GM19238 (cell line): ENCODE data around the gene TMEM115.
A peak's percentile ranks its signal among the peaks of the same experiment; 100 is the strongest.

Experiments
- DNase-seq: peaks from one replicate; pipeline ENCODE4 v3.0.0; 2011; ENCODE audit warnings: low spot score; ENCODE audit not compliant: insufficient read length

TMEM115 gene

GRCh38 chr3:50353245-50354004, 5.9 kb downstream of the TMEM115 start:
- no peak for DNase-seq

DNA sequence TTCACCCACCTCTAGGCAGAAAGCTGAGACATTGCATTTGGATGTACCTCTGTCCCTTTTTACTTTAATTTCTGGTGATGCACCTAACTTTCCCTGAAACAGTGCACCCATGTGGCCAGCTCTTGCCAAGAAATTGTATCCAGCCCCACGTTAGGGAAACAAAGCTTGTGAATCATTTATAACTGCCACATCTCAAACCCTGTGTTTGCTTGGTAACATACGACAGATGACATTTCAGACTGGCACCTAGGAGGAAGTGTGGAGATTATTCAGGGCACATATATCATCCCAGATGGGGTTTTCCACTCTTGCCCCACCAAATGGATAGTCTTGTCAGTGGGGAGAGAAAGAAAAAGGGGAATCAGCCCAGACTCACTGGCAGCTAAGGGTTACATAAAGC, 6.5 kb downstream of the TMEM115 start:
- no peak for DNase-seq

DNA sequence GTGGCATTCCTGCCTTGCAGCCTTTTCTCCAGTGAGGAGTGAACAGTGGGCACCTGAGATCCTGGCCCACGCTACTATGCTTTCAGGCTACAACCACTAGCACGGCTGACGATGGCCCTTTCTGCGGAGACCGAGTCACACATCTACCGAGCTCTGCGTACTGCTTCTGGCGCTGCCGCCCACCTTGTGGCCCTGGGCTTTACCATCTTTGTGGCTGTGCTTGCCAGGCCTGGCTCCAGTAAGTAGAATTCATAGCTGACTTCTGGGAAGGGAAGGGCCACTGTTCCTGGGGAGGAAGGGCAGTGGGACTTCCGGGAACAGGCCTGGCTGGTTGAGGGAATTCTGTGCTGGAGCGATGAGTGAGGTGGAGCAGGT, 8.0 kb downstream of the TMEM115 start:
- DNase-seq: no peak

DNA sequence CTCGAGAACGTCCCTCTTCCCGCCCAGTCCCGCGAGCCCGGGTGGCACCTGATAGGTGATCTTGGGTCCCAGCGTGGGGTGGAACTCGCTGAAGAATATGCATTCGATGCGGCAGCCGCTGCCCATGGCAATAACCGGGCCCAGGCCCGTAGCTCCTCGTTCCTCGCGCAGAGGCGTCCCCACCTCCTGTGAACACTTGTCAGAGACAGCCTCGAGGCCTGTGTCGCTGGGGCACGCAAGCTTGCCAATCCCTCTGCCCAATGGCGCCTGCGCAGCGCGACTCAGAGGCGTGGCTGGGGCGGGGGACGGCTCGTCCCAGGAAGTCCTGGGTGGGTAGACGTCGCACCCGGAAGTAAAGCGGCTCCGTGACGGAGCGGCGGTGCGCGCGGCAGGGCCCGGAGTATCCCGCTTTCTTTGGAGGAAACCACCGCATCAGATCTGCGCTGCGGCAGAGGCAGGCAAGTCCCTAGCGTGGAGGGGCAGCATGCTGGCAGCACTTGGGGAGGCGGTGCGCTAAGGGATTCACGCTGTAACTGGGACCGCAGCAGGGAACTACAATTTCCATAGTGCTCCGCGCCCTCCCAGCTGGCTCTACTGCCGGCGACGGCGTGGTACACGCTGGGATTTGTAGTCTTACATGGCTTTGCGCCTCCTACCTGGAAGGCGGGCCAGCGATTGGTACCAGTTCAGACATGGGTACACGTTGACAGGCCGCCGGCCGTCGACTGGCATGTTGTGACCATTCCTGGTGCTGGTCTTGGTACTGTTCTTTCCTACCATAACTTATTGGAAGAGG, 8.6 kb downstream of the TMEM115 start, which contains the start of the genes CYB561D2 and NPRL2:
CYB561D2 (plus strand) TSS at position 336 of the 796 bp plus-strand sequence. CDS start 572 bp downstream, outside the sequence.
NPRL2 (minus strand) TSS at position 249 of the 796 bp plus-strand sequence; CDS start at position 126, 123 bp downstream.
- DNase-seq: peak; percentile 99

DNA sequence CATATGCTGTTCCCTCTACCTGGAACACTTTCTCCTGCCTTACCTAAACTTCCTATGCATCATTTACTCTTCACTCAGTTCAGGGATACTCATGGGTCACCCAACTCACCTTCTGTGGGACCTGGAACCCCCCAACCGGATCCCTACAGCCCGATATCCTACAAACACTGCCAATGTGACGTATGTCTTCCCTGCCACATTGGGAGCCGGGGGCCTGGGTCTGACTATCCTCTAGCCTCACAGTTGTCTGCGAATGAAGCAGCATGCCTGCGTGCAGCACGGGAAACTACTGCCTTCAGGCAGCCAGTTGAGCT, 9.2 kb downstream of the TMEM115 start:
- no peak for DNase-seq

GRCh38 chr3:50347187-50347813, 12.0 kb downstream of the TMEM115 start:
- no peak for DNase-seq

DNA sequence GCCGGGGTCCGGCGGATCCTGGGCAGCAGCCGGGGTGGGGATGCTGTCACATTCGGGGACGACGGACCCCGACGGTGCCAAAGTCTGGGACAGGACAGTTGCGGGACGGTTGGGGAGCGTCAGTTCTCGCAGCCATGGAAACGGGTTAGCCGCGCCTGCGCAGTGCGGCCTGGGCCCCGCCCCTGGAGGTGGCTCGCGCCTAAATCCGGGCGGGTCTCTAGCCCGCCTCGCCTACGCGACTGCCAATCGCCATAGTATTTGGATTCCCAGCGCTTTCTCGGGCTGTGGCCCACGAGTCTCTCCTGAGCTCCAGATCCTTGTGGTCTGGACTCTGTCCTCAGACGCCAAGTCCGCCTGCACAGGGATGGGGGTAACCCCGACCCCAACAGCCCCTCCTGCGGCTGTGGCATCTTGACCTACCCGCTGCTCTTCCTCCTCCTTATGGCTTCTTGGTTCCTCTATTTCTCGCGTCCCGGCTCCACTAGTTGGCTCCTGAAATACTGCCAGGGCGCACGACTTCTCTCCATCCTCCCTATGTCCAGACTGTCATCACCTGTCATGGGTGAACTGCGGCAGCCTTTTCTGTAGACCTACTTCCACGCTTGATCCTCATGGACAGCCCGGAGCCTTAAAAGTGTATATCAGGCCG, 13.6 kb downstream of the TMEM115 start, which contains the start of gene ZMYND10:
ZMYND10 (minus strand) TSS at position 147 of the 649 bp plus-strand sequence. CDS start 153 bp downstream, outside the sequence.
- DNase-seq: peak; percentile 72

DNA sequence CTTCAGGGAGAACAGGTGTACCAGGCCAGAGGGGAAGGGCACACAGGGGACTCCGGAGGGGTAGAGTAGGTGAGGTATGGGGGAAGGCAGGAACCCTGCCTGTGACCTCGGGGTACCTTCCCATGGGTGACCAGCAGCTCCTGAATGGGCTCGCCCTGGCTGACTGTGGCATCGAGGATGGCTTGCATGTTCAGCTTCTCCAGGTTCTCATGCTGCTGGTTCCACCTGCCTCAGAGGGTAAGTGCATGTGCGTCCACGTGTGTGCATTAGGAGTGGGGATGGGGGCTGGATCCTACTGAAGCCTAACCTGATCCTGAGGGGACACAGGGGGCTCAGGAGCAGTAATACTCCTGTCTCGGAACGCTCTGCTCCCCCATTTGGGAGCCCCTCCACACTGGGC, 14.3 kb downstream of the TMEM115 start:
- no peak for DNase-seq

- no peak for DNase-seq
These were observed 16.3 kb downstream of the TMEM115 start for GRCh38 chr3:50342813-50343633.

GRCh38 chr3:50341996-50342650, 17.2 kb downstream of the TMEM115 start:
- no peak for DNase-seq

DNA sequence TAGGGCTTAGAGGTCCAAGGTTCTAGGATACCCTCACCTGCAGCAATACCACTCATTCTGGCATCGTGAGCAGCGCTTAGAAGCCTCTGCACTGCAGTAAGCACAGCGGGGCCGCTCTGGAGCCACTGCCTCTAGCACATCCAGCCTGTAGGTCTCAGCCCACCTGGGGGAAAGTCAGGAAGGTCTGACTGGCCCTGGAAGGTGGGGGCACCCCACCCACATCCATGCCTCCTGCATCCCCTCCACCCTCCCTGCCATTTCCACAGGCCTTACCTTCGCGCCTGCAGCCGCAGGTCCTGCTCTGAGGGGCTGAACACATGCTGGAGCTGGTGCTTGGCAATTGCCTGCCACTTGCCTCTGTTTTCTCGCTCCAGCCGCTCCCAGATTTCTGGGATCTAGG, 17.8 kb downstream of the TMEM115 start:
- no peak for DNase-seq

- peak; percentile 80 for DNase-seq
These were observed 18.6 kb downstream of the TMEM115 start, which contains the start of gene RASSF1 for GRCh38 chr3:50340448-50341329. RASSF1 (minus strand) TSS chr3:50340836; CDS start chr3:50340805, 31 bp downstream.

DNA sequence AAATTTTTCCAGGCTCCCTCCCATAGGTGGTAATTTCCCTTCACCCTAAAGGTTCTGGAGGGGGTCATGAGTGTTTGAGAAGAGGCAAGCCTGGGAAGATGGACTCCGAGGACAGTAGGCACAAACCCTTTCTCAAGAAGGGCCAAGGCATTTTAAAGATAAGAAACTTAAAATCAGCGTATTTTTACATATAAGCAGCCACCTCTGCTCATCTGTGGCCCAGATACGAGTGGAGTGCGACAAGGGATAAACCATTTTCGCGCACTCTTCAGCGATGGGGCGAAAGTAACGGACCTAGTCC, 19.2 kb downstream of the TMEM115 start:
- DNase-seq: no peak

DNA sequence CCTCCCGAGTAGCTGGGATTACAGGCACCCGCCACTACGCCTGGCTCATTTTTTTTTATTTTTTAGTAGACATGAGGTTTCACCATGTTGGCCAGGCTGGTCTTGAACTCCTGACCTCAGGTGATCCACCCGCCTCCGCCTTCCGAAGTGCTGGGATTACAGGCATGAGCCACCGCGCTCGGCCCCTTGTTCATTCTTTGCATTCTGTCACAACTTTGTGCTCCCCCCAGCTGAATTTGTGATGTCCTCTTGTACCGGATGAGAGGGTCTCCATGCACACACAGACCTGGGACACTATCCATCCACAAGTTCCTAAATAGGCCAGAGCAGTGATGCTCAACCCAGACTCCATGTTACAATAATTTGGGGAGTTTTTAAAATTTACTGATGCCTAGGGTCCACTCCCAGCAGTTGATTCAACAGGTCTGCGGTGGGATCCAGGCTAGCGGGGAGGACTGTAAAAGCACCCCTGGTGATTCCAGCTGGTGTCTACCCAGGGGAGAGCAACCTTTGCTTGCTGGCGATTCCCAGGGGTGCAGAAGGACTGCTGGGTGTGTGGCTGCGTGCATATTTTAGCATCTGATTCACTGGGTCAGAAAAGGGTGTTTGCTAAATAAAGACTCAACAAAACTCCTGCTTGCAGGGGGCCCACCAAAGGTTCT, 19.7 kb downstream of the TMEM115 start:
- DNase-seq: no peak

DNA sequence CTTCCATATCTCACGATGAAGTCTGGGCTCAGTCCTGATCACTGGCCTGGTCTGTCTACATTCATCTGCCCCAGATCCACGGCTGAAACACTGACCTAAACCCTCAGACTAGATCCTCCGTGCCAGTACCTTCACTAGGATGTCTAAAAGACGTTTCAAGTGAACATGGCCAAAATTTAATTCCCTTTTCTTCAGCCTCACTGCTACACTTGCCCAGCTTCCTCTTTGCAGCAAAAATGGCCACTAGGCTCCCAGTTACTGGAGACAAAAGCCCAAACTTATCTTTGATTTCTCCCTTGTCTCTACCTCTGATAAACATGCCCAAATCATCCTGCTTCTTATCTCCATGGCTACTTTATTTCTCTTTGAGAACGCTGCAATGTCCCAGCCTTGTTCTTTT, 20.4 kb downstream of the TMEM115 start:
- no peak for DNase-seq

DNA sequence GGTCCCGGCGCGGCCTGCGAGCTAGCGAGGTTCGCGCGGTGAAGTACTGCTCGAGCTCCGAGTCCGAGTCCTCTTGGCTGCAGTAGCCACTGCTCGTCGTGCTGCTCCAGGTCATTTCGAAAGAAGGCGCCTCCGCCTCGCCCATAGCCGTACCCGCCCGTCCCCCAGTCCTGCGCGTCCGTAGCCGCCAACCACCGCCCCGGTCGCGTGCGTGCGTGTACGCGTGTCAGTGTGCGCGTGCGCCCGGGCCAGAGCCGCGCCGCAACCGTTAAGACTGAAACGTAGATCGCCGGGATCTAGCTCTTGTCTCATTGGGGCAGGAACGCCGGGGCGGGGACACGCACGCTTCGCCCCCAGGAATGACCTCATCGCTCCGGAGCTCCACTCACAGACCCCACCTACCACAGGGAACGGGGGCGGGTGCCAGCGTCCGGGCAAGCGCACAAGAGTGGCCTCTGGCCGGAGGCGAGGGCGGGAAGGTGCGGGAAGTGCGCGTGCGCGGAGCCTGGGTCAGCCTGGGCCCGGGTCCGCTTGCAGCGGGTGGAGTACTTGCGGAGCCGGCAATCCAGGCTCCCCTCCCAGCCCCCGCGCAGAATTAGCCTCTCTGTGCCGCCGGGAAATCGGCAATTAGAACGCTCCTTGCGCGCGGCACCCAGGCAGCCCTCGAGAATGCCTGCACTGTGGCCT, 22.0 kb downstream of the TMEM115 start:
- peak; percentile 96 for DNase-seq

GRCh38 chr3:50336452-50337174, 22.7 kb downstream of the TMEM115 start:
- no peak for DNase-seq
